ENCODE measurements around the gene NCBP1. TPM values are rescaled to one million over a fixed set of nuclear protein-coding genes. Genes with fewer than 3 reads are reported as not detected.

Gene NCBP1
- total and polyA plus RNA-seq, 7 donors: 7.1 to 22.1 (median 14.6) TPM

- Histone ChIP-seq H3K27ac (no peak overlapping the region), H3K36me3 (ENCODE audit: insufficient read depth in 1 of 2, low read depth in 1 of 2) (no peaks in the 10 kb centered on the region), H3K4me1 (no peaks in the 10 kb centered on the region), H3K27me3 (ENCODE audit: insufficient read depth in 3 of 3, low read length in 2 of 3) (no peaks in the 10 kb centered on the region), H3K4me3 (no peak overlapping the region), H3K9me3 (no peaks in the 10 kb centered on the region)
- ATAC-seq: no peak
- TF ChIP-seq CTCF (IDR thresholded peaks at IDR 0.05): no peak
- DNase-seq: no peak
- WGBS, 3 donors: 71 to 83% (median 75%) methylated on average over 11 of the region's 11 CpGs
- intact Hi-C loops (cut with DNase I): no loop called here
Measured at GRCh38 chr9:97703437-97704344, 70.1 kb downstream of the NCBP1 start.

- Histone ChIP-seq H3K36me3 (ENCODE audit: insufficient read depth in 1 of 2, low read depth in 1 of 2) (no peaks in the 10 kb centered on the region), H3K9me3 (no peaks in the 10 kb centered on the region), H3K4me3 (no peak overlapping the region), H3K27ac (no peak overlapping the region), H3K4me1 (no peaks in the 10 kb centered on the region), H3K27me3 (ENCODE audit: insufficient read depth in 3 of 3, low read length in 2 of 3) (no peaks in the 10 kb centered on the region)
- no peak for ATAC-seq
- TF ChIP-seq CTCF (IDR thresholded peaks at IDR 0.05): no peak
- intact Hi-C loops (cut with DNase I): no loop called here
- WGBS, 3 donors: 60 to 63% (median 61%) methylated on average over 3 of the region's 3 CpGs
- no peak for DNase-seq
Measured at GRCh38 chr9:97704345-97704677, 70.7 kb downstream of the NCBP1 start.

- DNase-seq (no peak), ATAC-seq (no peak)
- Histone ChIP-seq H3K36me3 (ENCODE audit: insufficient read depth in 1 of 2, low read depth in 1 of 2) (no peaks in the 10 kb centered on the region), H3K4me1 (no peaks in the 10 kb centered on the region), H3K27ac (no peak overlapping the region), H3K4me3 (no peak overlapping the region), H3K9me3 (no peaks in the 10 kb centered on the region), H3K27me3 (ENCODE audit: insufficient read depth in 3 of 3, low read length in 2 of 3) (no peaks in the 10 kb centered on the region)
- intact Hi-C loops (cut with DNase I): no loop called here
- WGBS, 3 donors: 72 to 80% (median 73%) methylated on average over 4 of the region's 4 CpGs
- TF ChIP-seq CTCF (IDR thresholded peaks at IDR 0.05): no peak
Measured at GRCh38 chr9:97704851-97705250, 71.2 kb downstream of the NCBP1 start.

- no peak overlapping the region for H3K4me3 ChIP-seq
- DNase-seq (no peak), ATAC-seq (no peak)
- intact Hi-C loops (cut with DNase I): no loop called here
- WGBS, 3 donors: 46 to 72% (median 49%) methylated on average over 3 of the region's 3 CpGs
- no peaks in the 10 kb centered on the region for H3K36me3 ChIP-seq (ENCODE audit: insufficient read depth in 1 of 2, low read depth in 1 of 2)
- H3K9me3 ChIP-seq: no peaks in the 10 kb centered on the region
- H3K27ac ChIP-seq: no peak overlapping the region
- TF ChIP-seq CTCF (IDR thresholded peaks at IDR 0.05): no peak
- no peaks in the 10 kb centered on the region for H3K27me3 ChIP-seq (ENCODE audit: insufficient read depth in 3 of 3, low read length in 2 of 3)
- H3K4me1 ChIP-seq: no peaks in the 10 kb centered on the region
Measured at GRCh38 chr9:97705354-97705950, 71.8 kb downstream of the NCBP1 start.

Data from psoas muscle (tissue), 8 donors.